PC-3 (cell line): ENCODE data around the gene PCCA.

ENCODE experiments used
- CTCF ChIP-seq: fragments of 300-600 bp; sonication (generic); conservative IDR thresholded peaks from 2 replicates; pipeline ENCODE4 v1.5.1; 2017; ENCODE audit warnings: antibody characterized with exemption, low read depth, mild to moderate bottlenecking, low read length
- EZH2 ChIP-seq: fragments of 300-600 bp; sonication (generic); IDR thresholded peaks from one replicate; pipeline ENCODE4 v1.6.1; 2017; ENCODE audit warnings: antibody characterized with exemption, mild to moderate bottlenecking, low read length; ENCODE audit not compliant: unreplicated experiment
- EZH2phosphoT487 ChIP-seq: fragments of 300-600 bp; sonication (generic); IDR thresholded peaks from 2 replicates; pipeline ENCODE4 v1.6.1; 2018; ENCODE audit warnings: mild to moderate bottlenecking, antibody characterized with exemption, low read length, borderline replicate concordance

GRCh38 chr13:100514788-100515409 is 426.0 kb downstream of the PCCA start:
- TF ChIP-seq CTCF (peak; percentile 91), EZH2phosphoT487 (no peak), EZH2 (no peak)
